Activated CD4-positive, alpha-beta T cell treated with anti-CD3 and anti-CD28 coated beads, Interleukin-10, Interleukin-2, amounts not matched to agents 100 ng/mL and 50 ng/mL, durations not matched to agents 16 hours and 8 hours (primary cell): Measurements from ENCODE around the gene ZCCHC7.

Source experiments
- DNase-seq: peaks from one replicate; pipeline ENCODE4 v3.0.0-alpha.2; 2020

Gene ZCCHC7

GRCh38 chr9:37212435-37212834 is 92.1 kb downstream of the ZCCHC7 start:
- DNase-seq, result no peak

- no peak for DNase-seq
Measured at GRCh38 chr9:37215381-37215780, 95.0 kb downstream of the ZCCHC7 start.

GRCh38 chr9:37215830-37216229 is 95.5 kb downstream of the ZCCHC7 start:
- no peak for DNase-seq

- no peak for DNase-seq
Measured at GRCh38 chr9:37217161-37217560, 96.8 kb downstream of the ZCCHC7 start.

GRCh38 chr9:37218800-37219425 is 98.5 kb downstream of the ZCCHC7 start:
- no peak for DNase-seq

GRCh38 chr9:37220971-37221370 is 100.6 kb downstream of the ZCCHC7 start:
- DNase-seq, result no peak

GRCh38 chr9:37221489-37222106 is 101.2 kb downstream of the ZCCHC7 start:
- DNase-seq, result no peak

- DNase-seq, result no peak
Measured at GRCh38 chr9:37229455-37229854, 109.1 kb downstream of the ZCCHC7 start.

GRCh38 chr9:37229882-37230482 is 109.6 kb downstream of the ZCCHC7 start:
- no peak for DNase-seq

GRCh38 chr9:37236822-37237221 is 116.4 kb downstream of the ZCCHC7 start:
- DNase-seq, result no peak

GRCh38 chr9:37238122-37238521 is 117.7 kb downstream of the ZCCHC7 start:
- no peak for DNase-seq

GRCh38 chr9:37239224-37239859 is 119.0 kb downstream of the ZCCHC7 start:
- no peak for DNase-seq

- DNase-seq, result no peak
Measured at GRCh38 chr9:37239921-37240320, 119.5 kb downstream of the ZCCHC7 start.

- DNase-seq, result no peak
Measured at GRCh38 chr9:37241340-37241739, 121.0 kb downstream of the ZCCHC7 start.

GRCh38 chr9:37242089-37242488 is 121.7 kb downstream of the ZCCHC7 start:
- no peak for DNase-seq

GRCh38 chr9:37243588-37244345 is 123.4 kb downstream of the ZCCHC7 start:
- no peak for DNase-seq

- no peak for DNase-seq
Measured at GRCh38 chr9:37246826-37247225, 126.5 kb downstream of the ZCCHC7 start.

- DNase-seq, result no peak
Measured at GRCh38 chr9:37248651-37249163, 128.3 kb downstream of the ZCCHC7 start.

GRCh38 chr9:37251452-37251851 is 131.1 kb downstream of the ZCCHC7 start:
- no peak for DNase-seq

- DNase-seq, result no peak
Measured at GRCh38 chr9:37253377-37253937, 133.1 kb downstream of the ZCCHC7 start.

- DNase-seq, result no peak
Measured at GRCh38 chr9:37255187-37255586, 134.8 kb downstream of the ZCCHC7 start.
